Osteocyte (in vitro differentiated cells): ENCODE results near the gene CORO7. TPM values are rescaled to one million over a fixed set of nuclear protein-coding genes. Genes with fewer than 3 reads are reported as not detected.

Experiments used
- DNase-seq: peaks from one replicate; pipeline ENCODE4 v3.0.0; 2021; ENCODE audit warnings: mixed read lengths; ENCODE audit not compliant: unreplicated experiment; ENCODE audit errors: extremely low spot score
- H3K27ac Mint-ChIP-seq: one replicate; pipeline ENCODE4 v1.8.0; 2021; ENCODE audit warnings: mild to moderate bottlenecking, mixed read lengths; ENCODE audit not compliant: unreplicated experiment
- H3K27me3 Mint-ChIP-seq: one replicate; pipeline ENCODE4 v1.8.0; 2021; ENCODE audit warnings: mixed read lengths; ENCODE audit not compliant: unreplicated experiment
- H3K36me3 Mint-ChIP-seq: one replicate; pipeline ENCODE4 v1.8.0; 2021; ENCODE audit warnings: mixed read lengths; ENCODE audit not compliant: unreplicated experiment
- H3K4me1 Mint-ChIP-seq: one replicate; pipeline ENCODE4 v1.8.0; 2021; ENCODE audit warnings: mixed read lengths; ENCODE audit not compliant: unreplicated experiment
- H3K4me3 Mint-ChIP-seq: one replicate; pipeline ENCODE4 v1.8.0; 2021; ENCODE audit warnings: mild to moderate bottlenecking, moderate library complexity, mixed read lengths; ENCODE audit not compliant: unreplicated experiment
- H3K9me3 Mint-ChIP-seq: one replicate; pipeline ENCODE4 v1.8.0; 2021; ENCODE audit warnings: mixed read lengths; ENCODE audit not compliant: unreplicated experiment
- CTCF ChIP-seq: fragments of 200-600 bp; sonication (generic); IDR thresholded peaks from 2 replicates; pipeline ENCODE4 v1.5.0; 2021; ENCODE audit warnings: antibody characterized with exemption, mild to moderate bottlenecking, moderate library complexity
- long read RNA-seq: library from polyadenylated mRNA; unstranded; transcript quantifications from one replicate; pipeline ENCODE4 v2.0.0, GENCODE V29; 2021
- total RNA-seq: library from RNA; stranded (reverse); gene quantifications from 2 replicates; pipeline ENCODE4 v1.2.1, GENCODE V29; 2021

Gene CORO7
- total RNA-seq = 35.5 and 40.1 TPM in 2 replicates
- long read RNA-seq, partial matches to known transcripts = 1 of 4 reads
- long read RNA-seq, other reads (novel, unspliced or antisense) = 1 of 4 reads

GRCh38 chr16:4416200-4417032, at the start of gene CORO7:
CORO7 (minus strand) TSS chr16:4416596; CDS start chr16:4416518, 78 bp downstream.
- Mint-ChIP-seq H3K27ac (peak within 1 kb of the TSS; percentile 76), H3K9me3 (no peaks in the 10 kb centered on the region), H3K27me3 (no peaks in the 10 kb centered on the region), H3K4me3 (peak within 1 kb of the TSS; percentile 85), H3K36me3 (no peaks in the 10 kb centered on the region), H3K4me1 (peaks cover 18% of the 10 kb centered on the region)
- DNase-seq = peak; percentile 96
- no peak for TF ChIP-seq CTCF

- no peak for TF ChIP-seq CTCF
- no peaks in the 10 kb centered on the region for H3K27me3 Mint-ChIP-seq
- no peaks in the 10 kb centered on the region for H3K4me1 Mint-ChIP-seq
- H3K9me3 Mint-ChIP-seq = no peaks in the 10 kb centered on the region
- no peak overlapping the region for H3K4me3 Mint-ChIP-seq
- H3K27ac Mint-ChIP-seq = no peak overlapping the region
- DNase-seq = no peak
- peaks cover 21% of the 10 kb centered on the region for H3K36me3 Mint-ChIP-seq
Observed at GRCh38 chr16:4463522-4464163, 47.2 kb upstream of the CORO7 start.

DNA sequence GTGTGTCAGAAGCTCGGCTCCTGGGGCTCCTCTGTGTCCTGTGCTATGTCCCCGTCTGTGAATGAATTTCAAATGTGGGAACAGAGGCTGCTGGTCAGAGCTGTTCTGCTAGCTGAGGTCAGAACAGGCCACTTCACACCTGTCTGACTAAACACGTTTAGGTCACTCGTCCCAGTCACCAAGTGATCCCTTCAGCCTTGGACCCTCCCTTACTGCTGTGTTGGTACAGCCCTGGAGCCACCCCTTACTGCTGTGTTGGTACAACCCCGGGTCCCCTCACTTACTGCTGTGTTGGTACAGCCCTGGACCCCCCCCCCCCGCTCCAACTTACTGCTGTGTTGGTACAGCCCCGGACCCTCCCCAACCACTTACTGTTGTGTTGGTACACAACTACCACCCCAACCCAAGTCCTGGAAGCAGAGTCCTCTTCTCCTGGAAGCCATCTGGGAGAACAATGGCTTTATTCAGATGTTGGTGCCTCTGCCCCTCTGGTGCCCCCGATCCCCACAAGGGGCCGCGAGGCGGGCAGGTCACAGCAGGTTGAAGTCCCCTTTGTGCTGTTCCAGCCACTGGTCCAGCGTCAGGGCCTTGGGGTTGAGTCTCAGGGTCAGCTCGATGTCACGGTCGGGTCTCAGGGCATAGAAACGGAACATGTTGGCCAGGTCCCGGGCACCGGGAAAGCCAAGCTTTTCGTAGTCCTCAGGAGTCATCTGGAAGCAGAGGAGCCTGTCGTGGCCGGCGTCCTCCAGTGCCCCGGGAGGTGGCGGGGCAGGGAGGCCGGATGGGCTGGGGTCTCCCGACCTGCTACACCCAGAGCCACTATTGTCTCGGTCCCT, 45.1 kb upstream of the CORO7 start:
- no peaks in the 10 kb centered on the region for H3K9me3 Mint-ChIP-seq
- no peak overlapping the region for H3K27ac Mint-ChIP-seq
- no peak for TF ChIP-seq CTCF
- H3K4me1 Mint-ChIP-seq = no peaks in the 10 kb centered on the region
- no peak overlapping the region for H3K4me3 Mint-ChIP-seq
- H3K36me3 Mint-ChIP-seq = peaks cover 15% of the 10 kb centered on the region
- no peak for DNase-seq
- no peaks in the 10 kb centered on the region for H3K27me3 Mint-ChIP-seq

- H3K4me1 Mint-ChIP-seq = no peaks in the 10 kb centered on the region
Observed at GRCh38 chr16:4460936-4461249, 44.5 kb upstream of the CORO7 start.

More at GRCh38 chr16:4460936-4461249, 44.5 kb upstream of the CORO7 start:
- no peak overlapping the region for H3K27ac Mint-ChIP-seq
- no peak for DNase-seq
- H3K4me3 Mint-ChIP-seq = no peak overlapping the region
- no peak for TF ChIP-seq CTCF
- no peaks in the 10 kb centered on the region for H3K9me3 Mint-ChIP-seq
- H3K36me3 Mint-ChIP-seq = peaks cover 9% of the 10 kb centered on the region
- no peaks in the 10 kb centered on the region for H3K27me3 Mint-ChIP-seq
